Dermis blood vessel endothelial cell (primary cell): ENCODE results near the gene MUC12. TPM values are rescaled to one million over a fixed set of nuclear protein-coding genes. Genes with fewer than 3 reads are reported as not detected.
"Not testable (repeated sequence)": the region's sequence is repeated elsewhere in the genome, so short reads cannot be mapped to it uniquely, and the experiment has no call there.

ENCODE experiments used
- DNase-seq: peaks from one replicate; pipeline ENCODE4 v3.0.0; 2010
- total RNA-seq: library from RNA; depleted of rRNA; stranded (reverse); fragments of >200 nt; gene quantifications from 2 replicates; pipeline ENCODE4 v1.2.3, GENCODE V29; 2014

The MUC12 gene
- not detected in 2 replicates for total RNA-seq

GRCh38 chr7:100969066-100969615 lies at the start of gene MUC12:
Gene MUC12 (plus strand): TSS chr7:100969565. CDS start chr7:100969623, 58 bp downstream.
- DNase-seq = no peak

- DNase-seq = not testable (repeated sequence)
Measured at GRCh38 chr7:100919779-100920437, 49.5 kb upstream of the MUC12 start.

- DNase-seq = no peak
Measured at GRCh38 chr7:100921039-100921438, 48.3 kb upstream of the MUC12 start.

- not testable (repeated sequence) for DNase-seq
Measured at GRCh38 chr7:100923616-100924015, 45.7 kb upstream of the MUC12 start.

GRCh38 chr7:100929808-100930174 lies 39.6 kb upstream of the MUC12 start:
- no peak for DNase-seq

GRCh38 chr7:100933734-100934133 lies 35.6 kb upstream of the MUC12 start:
- no peak for DNase-seq

GRCh38 chr7:100935381-100935780 lies 34.0 kb upstream of the MUC12 start:
- DNase-seq = not testable (repeated sequence)

GRCh38 chr7:100936167-100936566 lies 33.2 kb upstream of the MUC12 start:
- DNase-seq = not testable (repeated sequence)

- no peak for DNase-seq
Measured at GRCh38 chr7:100942045-100942774, 27.2 kb upstream of the MUC12 start.

- DNase-seq = no peak
Measured at GRCh38 chr7:100943693-100944092, 25.7 kb upstream of the MUC12 start.

- no peak for DNase-seq
Measured at GRCh38 chr7:100944138-100944537, 25.2 kb upstream of the MUC12 start.

GRCh38 chr7:100946111-100946510 lies 23.3 kb upstream of the MUC12 start:
- no peak for DNase-seq

- DNase-seq = no peak
Measured at GRCh38 chr7:100946766-100947365, 22.5 kb upstream of the MUC12 start.

- no peak for DNase-seq
Measured at GRCh38 chr7:100947792-100948191, 21.6 kb upstream of the MUC12 start.

GRCh38 chr7:100949227-100949932 lies 20.0 kb upstream of the MUC12 start, which contains the start of gene MUC3A:
Gene MUC3A (plus strand): TSS chr7:100949534. CDS start chr7:100949625, 91 bp downstream.
- no peak for DNase-seq

GRCh38 chr7:100949933-100950443 lies 19.4 kb upstream of the MUC12 start:
- no peak for DNase-seq

- no peak for DNase-seq
Measured at GRCh38 chr7:100951172-100951571, 18.2 kb upstream of the MUC12 start.

- DNase-seq = no peak
Measured at GRCh38 chr7:100951888-100952560, 17.3 kb upstream of the MUC12 start.

- DNase-seq = no peak
Measured at GRCh38 chr7:100952641-100953040, 16.7 kb upstream of the MUC12 start.

- DNase-seq = no peak
Measured at GRCh38 chr7:100957832-100958421, 11.4 kb upstream of the MUC12 start.

GRCh38 chr7:100959894-100960293 lies 9.5 kb upstream of the MUC12 start:
- DNase-seq = no peak

GRCh38 chr7:100962537-100962936 lies 6.8 kb upstream of the MUC12 start:
- DNase-seq = no peak
